HG02870 (cell line): ENCODE measurements around the gene LLGL1.

ENCODE experiments used
- ATAC-seq: cut with Tn5 transposase; IDR thresholded peaks from one replicate; pipeline ENCODE4 v1.9.1; 2021; ENCODE audit warnings: mild to moderate bottlenecking, moderate library complexity; ENCODE audit not compliant: unreplicated experiment

LLGL1 gene

DNA sequence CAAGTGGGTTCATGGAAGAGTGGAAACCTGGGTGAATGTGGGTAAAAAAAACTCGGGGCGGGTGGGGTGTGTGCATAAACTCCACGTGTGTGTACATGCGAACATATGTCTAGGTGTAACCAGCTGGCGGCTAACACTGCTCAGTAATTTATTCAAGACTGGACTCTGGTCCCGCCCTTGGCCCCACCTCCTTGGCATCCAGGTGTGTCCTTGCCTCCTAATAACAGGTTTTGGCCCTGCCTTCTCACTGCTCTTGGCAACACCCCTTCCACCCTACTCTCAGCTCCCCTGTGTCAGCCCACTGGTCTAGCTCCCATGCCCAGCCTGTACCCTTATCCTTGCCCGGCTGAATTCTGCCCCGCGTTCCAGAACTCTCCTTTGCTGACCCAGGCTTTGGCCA lies 24.8 kb downstream of the LLGL1 start:
- no peak for ATAC-seq

DNA sequence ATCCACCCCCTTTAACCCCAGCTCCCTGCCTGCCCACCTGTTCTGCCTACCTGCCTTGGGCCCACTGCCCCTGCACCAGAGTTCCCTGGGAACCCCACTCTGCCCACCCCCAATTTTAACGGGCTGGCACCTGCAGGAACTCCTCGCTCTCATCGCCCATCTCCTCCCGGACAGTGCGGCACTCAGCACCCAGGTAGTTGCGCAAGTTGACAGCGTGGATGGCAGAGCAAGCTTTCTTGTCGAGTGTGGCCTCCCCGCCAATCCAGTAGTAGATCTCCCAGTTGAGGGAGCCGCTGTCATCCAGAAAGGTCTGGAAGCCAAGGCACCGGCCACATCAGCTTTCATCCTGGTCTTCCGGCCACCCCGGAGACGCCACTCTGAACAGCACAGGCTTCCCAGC lies 25.3 kb downstream of the LLGL1 start:
- ATAC-seq, result no peak

DNA sequence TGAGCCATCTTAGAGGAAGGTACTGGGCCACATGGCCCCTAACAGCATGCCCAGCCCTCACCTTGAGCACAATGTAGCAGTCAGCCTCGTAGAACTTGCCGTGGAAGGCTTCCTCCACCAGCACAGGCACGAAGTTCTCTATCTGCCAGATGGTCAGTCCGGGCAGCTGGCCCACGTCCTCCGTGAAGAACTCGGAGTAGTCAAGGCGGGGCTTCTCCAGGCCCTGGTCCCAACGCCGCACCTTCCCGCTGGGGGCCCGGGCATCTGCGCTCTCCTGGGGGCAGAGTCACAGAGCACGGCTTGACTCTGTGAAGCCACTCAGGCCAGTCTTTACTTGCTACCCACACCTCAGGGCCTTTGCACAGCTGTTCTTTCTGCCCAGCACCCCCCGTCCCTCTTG lies 25.8 kb downstream of the LLGL1 start:
- ATAC-seq, result no peak

DNA sequence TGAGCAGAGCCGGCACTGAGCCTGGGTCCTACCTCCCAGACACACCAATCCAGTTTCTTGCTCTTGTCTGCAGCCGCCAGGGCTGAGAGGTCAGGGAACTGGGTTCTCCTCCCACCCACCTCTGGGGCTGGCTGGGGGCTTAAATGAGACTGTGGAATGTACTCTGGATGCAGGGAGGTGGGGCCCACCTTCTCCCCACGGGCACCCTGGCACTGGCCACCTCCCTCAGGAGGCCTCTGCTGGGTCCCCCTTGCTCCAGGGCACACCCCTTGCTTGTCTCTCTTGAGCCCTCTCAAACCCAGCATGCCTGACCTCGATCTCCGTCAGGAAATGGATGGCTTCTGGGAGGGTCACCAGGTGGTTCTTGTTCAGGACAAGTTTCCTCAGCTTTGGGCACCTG lies 26.7 kb downstream of the LLGL1 start:
- ATAC-seq, result no peak

DNA sequence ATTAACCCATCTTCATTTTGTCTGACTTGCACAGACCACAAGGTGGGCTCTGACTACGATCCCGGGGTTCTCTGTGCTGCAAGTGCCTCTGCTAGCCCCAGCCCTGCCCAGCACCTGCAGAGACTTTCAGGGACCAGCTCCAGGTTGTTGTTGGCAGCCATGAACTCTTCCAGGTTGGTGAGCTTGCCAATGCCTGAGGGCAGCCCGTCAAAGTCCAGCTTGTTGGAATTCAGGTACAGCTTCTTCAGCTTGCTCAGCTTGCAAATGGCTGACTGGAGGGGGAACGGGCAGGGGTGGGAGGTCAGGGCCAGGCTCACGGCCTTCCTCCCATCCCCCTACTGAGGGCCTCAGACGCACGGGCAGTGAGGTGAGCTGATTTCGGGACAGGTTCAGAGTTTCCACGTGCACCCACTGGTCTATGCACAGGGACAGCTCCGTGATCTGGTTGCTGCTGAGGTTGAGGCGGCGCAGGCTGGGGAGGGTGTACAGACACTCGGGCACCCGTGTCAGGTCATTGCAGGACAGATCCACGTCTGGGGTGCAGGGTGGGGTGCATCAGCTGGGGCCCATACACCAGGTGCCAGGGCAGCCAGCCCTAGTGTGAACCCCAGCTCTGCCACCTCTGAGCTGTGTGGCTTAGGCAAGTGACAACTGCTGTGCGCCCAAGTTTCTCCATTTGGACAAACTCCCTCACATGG lies 27.9 kb downstream of the LLGL1 start:
- ATAC-seq, result no peak

DNA sequence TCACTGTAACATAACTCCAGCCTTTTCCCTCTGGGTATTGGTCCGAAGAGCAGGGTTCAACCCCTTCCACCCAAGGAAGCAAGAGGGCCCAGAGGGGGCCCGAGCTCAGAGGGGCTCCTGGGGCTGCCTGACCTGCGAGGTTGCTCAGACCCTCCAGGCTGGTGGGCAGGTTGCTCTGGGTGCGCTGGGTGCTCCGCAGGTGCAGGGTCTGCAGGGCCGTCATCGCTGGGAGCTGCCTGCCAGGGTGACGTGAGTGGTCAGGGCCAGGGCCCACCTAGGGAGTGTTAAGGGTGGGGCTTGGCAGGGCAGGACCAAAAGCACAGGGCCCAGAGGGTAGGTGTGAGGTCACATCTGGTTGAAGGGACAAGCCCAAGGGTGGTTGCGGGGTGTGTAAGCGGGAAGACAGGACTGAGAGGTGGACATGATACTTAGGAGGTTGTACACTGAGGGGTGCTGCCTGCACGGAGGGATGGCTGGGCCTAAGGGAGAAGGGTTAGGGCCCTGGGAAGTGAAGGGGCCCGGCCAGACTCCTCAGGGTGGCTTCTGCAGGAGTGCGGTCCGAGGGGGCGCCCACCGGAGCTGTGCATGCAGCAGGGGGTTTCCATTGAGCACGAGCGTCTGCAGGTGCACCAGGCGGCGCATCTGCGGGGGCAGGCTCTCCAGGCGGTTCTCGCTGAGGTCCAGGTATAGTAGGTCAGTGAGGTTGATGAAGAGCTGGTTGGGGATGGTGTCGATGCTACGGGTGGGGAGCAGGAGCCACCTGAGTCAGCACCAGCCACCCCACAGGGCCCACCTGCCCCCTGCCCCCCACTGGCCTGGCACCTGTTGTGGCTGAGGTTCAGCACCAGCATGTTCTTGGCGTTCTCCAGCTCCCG lies 28.7 kb downstream of the LLGL1 start:
- ATAC-seq, result no peak

DNA sequence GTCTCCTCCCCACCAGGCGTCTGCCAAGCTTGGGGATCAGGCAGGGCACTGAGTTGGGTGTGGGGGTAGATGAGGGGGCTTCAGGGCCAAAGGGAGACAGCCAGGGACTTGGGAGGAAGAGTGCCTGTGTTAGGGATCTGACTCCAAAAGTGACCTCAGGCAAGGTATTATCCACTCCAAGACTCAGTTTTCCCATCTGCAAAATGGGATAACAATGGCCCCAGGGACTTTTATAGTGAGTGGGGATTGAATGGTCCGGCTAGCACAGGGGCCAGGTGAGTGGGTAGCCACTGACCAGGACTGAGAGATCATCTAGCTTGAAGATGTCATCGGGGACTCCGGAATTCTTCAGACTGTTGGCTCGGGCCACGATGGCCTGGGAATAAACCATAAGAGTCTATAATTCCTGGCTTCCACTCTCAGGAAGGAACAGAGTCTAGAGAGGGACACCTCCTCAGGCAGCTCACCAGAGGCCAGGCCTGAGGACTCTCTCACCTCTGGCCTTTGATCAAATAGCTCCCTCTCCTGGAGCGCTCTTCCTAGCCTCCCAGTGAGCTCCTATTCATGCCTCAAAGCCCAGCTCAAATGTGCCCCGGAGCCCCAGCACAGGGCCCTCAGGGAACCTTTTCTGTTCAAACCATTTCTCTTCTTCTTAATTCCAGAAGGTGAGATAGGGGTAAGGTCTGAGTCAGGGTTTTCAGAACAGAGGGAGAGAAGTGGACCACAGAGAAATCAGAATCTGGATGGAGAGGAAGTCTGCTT lies 29.6 kb downstream of the LLGL1 start:
- no peak for ATAC-seq

DNA sequence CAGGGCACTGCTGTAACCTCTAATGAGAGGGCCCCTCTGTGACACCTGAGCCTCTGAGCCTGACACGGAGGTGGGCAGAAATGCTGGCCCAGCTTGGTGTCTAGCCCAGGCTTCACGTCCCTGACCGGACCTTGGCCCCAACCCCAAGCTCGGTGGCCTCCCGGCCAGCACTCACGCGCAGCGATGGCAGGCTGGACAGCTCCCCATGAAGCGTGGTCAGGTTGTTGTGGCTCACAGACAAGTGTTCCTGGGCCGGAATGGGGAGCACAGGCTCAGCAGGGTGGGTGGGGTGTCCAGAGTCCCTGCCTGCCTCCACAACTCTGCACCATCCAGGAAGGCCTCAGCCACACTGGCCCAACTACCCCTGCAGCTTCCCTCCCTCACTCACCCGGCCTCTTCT lies 30.9 kb downstream of the LLGL1 start:
- ATAC-seq, result no peak

DNA sequence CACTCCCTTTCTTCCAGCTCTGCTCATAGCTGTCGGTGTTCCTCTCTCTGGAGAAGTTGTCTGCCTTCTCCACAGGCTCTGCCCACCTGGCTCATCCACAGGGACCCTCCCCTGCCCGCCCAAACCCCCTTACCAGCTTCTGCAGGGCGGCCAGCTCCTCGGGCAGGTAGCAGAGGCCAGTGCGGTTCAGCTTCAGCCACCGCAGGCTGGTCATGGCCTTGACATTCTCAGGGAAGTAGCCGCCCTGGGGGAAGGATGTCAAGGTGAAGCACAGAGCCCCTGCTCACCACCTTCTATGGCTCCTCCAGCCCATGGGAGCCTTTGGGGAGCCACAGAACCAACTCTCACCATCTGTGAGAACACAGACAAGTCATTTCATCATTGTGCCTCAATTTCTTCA lies 31.3 kb downstream of the LLGL1 start:
- ATAC-seq, result no peak

DNA sequence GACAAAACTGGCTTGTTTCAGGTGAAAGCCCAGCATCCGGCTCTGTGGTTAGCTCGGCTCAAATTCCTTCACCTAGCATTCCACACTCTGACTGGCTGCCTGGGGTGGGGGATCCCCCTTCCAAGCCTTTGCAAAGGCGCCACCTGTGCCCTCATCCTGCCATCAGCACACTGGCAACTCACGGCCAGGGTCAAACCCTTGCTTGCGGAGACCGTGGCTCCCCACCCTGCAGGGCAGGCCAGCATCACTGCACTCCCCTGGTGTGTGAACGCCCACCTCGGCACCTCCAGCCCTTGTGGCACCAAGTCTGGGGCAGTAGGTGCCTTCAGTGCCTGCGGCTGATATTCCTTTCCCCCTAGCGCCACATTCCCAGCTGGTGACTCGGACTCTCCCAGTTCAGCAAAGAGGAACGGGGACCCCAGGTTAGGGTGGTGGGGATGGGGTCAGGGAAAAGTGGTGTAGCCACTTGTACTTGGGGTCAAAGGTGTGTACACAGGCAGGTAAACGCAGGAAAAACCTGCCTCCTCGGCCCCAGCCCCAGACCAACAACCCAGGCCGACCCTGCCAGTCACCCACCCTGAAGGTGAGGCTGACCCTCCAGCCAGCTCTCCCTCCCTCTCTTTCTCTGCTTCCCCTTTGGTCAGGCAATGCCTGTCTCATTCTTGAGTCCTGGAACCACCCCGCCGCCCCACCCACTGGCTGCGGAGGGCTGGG lies 32.0 kb downstream of the LLGL1 start:
- no peak for ATAC-seq

DNA sequence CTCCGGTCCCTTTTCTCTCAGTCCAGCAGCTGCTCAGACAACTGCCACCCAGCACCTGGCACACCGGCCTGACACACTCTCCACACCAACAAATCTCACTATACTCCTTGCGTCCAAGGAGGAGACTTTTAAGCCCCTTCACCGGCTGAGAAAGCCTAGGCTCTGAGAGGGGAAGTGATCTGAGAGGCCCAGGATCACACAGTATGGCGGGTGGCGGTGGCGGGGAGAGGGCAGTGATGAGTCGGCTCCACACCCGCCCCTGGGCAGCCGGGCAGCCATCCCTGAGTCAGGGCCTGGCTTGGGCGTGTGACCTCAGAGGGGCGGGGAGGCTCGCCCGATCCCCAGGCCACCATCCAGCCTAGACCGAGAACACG lies 32.5 kb downstream of the LLGL1 start:
- ATAC-seq, result no peak

DNA sequence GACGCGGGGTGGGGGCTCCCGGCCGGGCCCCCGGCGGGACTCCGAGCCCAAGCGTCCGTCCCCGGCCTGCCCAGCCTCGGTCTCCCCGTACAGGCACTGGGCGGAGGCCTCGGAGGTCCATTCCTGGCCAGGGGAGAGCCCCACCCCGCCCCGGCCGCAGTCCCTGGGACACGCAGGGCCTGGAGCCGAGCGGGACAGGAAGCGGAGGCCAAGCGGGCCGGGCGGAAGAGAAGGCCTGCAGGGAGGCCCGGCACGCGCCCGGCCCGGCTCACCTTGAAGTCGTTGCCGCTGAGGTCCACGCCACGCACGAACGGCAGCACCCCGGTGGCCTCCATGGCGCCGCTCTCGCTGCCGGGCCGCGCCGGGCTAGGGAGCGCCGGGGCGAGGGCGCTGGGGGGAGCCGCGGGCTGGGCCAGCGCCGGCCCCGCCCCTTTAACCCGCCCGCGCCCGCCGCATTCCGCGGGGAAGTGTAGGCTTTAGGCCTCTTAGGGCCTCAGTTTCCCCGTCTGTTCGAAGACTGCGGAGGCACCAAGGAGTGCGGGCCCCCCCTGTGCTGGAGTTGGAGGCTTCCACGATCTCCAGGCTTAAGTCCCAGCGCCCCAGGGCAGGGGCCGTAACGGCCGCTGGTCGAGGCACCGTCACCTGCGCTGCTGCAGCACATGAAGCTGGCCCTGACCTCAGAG lies 33.1 kb downstream of the LLGL1 start, which contains the start of gene FLII:
Gene FLII, minus strand, starts transcription at position 383 of the 683 bp plus-strand sequence. Its CDS starts 48 bp downstream, at position 335.
- no peak for ATAC-seq

DNA sequence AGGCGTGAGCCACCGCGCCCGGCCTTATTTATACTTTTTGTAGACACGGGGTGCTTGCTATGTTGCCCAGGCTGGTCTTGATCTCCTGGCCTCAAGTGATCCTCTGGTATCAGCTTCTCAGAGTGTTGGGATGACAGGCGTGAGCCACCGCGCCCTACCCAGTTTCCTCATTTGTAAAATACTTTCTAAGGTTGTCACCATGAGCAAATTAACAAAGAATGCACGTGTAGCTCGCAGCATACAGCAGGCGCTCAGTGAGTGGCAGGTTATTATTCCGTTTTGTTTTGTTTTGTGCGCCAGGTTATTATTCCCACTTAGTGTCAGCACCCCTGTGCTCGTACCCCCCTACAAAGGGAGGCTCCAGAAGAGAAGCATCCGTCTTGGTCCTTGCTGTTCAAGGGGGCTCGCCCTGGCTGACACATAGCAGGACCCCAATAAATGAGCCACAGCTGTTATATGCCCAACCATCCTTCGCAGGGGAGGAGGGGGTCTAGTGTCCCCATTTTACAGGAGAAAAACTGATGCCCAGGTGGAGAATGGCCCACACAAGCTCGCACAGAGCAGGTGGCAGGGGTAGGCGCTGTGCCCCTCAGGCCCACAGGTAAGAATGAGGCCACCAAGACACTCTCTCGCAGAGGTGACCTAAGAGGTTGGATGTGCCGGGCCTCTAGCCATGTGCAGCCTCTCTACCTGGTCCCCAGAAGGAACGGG lies 34.3 kb downstream of the LLGL1 start:
- no peak for ATAC-seq

DNA sequence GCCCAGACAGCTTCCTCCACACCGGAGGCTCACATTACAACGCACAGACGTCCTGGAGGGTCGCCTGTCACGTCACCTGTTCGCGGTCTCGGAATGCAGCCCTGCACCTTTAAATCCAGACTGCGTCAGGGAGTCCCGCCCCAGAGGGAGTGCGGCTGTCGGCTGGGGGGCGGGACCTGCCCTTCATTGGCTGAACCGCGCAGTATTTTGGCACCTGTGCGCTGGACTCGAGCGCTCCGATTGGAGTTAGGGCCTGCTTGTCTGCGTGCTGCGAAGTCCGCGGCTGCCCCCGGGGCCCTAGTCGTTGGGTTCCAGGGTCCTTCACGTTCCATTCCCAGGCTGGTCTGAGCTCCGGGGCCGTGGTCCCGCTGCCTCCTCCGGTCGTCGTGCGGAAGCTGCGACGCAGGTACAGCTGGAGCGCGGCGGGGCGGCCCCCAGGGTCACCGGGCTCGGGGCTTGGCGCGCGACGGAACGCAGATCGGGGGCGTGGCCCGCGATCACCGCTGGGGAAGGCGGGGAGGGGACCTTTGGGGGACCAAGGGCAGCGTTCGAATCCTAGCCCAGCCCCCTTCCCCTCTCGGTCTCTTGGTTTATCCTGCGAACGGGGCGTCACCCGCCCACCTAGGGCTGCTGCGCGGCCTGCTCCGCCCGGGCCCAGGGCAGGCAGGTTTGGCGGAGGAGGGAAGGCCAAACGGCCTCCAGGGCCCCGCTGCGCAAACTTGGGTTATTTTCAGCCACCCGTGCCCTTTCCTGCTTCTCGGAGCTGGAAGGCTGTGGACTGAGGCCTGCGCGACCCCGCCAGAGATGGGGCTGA lies 35.1 kb downstream of the LLGL1 start, which contains the start of gene MIEF2:
Gene MIEF2, plus strand, starts transcription at position 331 of the 814 bp plus-strand sequence. CDS start 2,059 bp downstream, outside the sequence.
- peak; percentile 77 for ATAC-seq

DNA sequence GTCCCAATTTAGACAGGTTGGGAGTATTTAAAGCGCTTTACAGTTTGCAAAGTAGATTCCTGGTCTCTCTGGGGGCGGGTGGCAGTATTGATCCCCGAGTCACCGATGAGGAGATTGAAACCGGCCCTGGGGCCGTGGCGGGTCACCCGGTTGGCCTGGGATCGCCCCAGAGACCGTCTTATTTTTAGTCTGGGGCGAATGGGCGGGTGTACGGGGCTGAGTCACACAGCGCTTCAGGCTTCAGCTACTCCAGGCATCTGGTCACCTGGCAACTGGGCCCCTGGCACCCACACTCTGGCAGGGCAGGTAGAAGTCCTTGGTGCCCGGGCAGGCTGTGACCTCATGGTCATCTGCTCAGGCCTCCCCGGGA lies 35.7 kb downstream of the LLGL1 start:
- no peak for ATAC-seq

DNA sequence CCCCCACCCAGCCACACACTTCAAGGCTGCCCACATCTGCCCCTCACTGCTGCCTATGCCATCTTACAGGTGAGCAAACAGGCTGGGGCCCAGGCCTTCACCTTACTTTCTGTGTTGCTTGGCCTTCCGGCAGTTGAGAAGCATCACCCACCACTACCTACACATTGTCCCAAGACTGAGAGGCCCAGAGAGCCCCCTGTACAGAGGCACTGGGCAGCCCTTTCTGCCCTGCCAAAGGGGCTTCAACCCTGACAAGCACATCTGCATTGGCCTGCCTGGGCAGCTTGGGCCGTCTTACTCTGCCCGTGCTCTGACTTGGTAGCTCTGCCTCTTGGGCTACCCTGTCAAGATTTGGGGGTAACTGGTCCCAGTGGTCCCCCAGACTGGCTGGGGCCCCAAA lies 36.2 kb downstream of the LLGL1 start:
- ATAC-seq, result no peak

DNA sequence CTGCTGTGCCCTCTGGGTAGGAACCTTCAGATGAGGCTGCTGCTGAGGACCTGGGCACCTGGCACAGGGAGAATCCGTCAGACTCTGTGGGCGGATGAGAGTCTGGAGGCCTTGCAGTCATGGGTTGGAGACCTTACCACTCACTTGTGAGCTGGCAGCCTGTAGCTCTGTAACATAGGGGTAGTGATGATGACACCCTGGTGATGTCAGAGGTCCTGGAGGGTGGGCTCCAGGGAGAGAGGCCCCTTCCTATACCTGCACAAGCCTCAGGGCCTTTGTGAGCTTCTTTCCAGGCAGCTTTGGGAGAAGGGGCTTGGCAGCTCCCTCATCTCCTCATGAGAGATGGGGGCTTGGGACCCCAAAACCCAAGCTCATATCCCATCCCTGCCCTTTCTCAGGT lies 36.7 kb downstream of the LLGL1 start:
- no peak for ATAC-seq

DNA sequence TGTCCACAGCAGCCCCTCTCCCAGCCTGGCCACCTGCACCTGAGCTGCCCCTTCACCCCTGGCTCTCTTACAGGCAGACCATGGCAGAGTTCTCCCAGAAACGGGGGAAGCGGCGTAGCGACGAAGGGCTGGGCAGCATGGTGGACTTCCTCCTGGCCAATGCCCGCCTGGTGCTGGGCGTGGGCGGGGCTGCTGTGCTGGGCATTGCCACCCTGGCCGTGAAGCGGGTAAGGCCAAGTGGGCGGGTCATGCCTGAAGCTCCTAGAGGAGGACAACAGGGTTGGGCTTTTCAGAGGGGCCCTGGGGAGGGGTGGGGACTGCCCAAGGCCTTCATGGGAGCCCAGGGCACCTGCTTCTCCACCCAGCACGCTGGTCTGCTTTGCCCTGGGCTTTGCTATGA lies 37.2 kb downstream of the LLGL1 start:
- ATAC-seq, result no peak
